Endothelial cell of umbilical vein (primary cell): Measurements from ENCODE around the gene LAMTOR5. TPM values are rescaled to one million over a fixed set of nuclear protein-coding genes. Genes with fewer than 3 reads are reported as not detected.

Experiments used
- BruUV-seq: library from RNA; stranded (reverse); fragments of 400-500 nt; replicated peaks from 2 replicates; lab custom pipeline; 2021; lab: Mats Ljungman, UMichigan
- CTCF ChIA-PET: fragments of 300-600, 350-600 bp; sonication (Branson Sonifier 250); formaldehyde crosslinking; loops from one replicate; lab custom pipeline; 2021; ENCODE audit warnings: antibody characterized with exemption, inconsistent platforms; lab: Charles Lee
- POLR2A ChIA-PET: fragments of 300-600, 350-600 bp; sonication (Branson Sonifier 250); formaldehyde crosslinking; loops from one replicate; lab custom pipeline; 2021; ENCODE audit warnings: antibody characterized with exemption, inconsistent platforms; lab: Charles Lee
- DNase-seq: peaks from one replicate; pipeline ENCODE4 v3.0.0-alpha.2; 2011; ENCODE audit warnings: low read depth, low spot score
- FAIRE-seq: peaks from 2 replicates; lab custom pipeline; 2011; peaks lifted over from hg19 to GRCh38; lab: Jason Lieb, UNC
- H2AFZ ChIP-seq: 2 replicates; pipeline ENCODE4 v1.6.0; 2012; ENCODE audit warnings: low read depth, low read length, control low read depth, inconsistent platforms
- H3K27ac ChIP-seq: 2 replicates; pipeline ENCODE4 v1.5.1; 2011; ENCODE audit warnings: low read depth, mild to moderate bottlenecking, control low read depth, low read length, moderate library complexity; ENCODE audit not compliant: insufficient read depth
- H3K27me3 ChIP-seq, 2 experiments: 2 replicates each; pipeline versions ENCODE4 v1.6.0 to v1.6.1; 2011; ENCODE audit warnings: low read length in 2 of 2, mixed read lengths in 1 of 2; ENCODE audit not compliant: control insufficient read depth in 2 of 2, insufficient read depth in 2 of 2
- H3K36me3 ChIP-seq, 2 experiments: 2 replicates in 1 of 2; 3 replicates in 1 of 2; pipeline ENCODE4 v1.5.1; 2011; ENCODE audit warnings: low read length in 2 of 2, mild to moderate bottlenecking in 1 of 2, moderate library complexity in 1 of 2; ENCODE audit not compliant: control insufficient read depth in 2 of 2, insufficient read depth in 2 of 2; ENCODE audit errors: extremely low read depth in 1 of 2
- H3K4me1 ChIP-seq: 3 replicates; pipeline ENCODE4 v1.5.1; 2011; ENCODE audit warnings: mild to moderate bottlenecking, low read length; ENCODE audit not compliant: control insufficient read depth, insufficient read depth; ENCODE audit errors: extremely low read depth
- H3K4me2 ChIP-seq: 2 replicates; pipeline ENCODE4 v1.6.1; 2011; ENCODE audit warnings: low read length, control low read depth, mixed read lengths; ENCODE audit not compliant: insufficient read depth
- H3K4me3 ChIP-seq, 3 experiments: fragments of 200-600 bp in 1 of 3; sonication (generic), shearing (Covaris generic) in 1 of 3; replicated peaks in 1 of 3; 2 replicates each; pipeline ENCODE4 v1.5.1; 2011 to 2016; ENCODE audit warnings: control low read depth in 3 of 3, low read length in 3 of 3, mild to moderate bottlenecking in 2 of 3, inconsistent platforms in 1 of 3, low read depth in 1 of 3, moderate library complexity in 1 of 3; ENCODE audit not compliant: insufficient read depth in 1 of 3
- H3K79me2 ChIP-seq: 2 replicates; pipeline ENCODE4 v1.6.0; 2012; ENCODE audit warnings: low read length, inconsistent platforms; ENCODE audit not compliant: control insufficient read depth, insufficient read depth
- H3K9ac ChIP-seq: replicated peaks from 2 replicates; pipeline ENCODE3; 2011; ENCODE audit warnings: low read length, control low read depth; ENCODE audit not compliant: insufficient read depth; ENCODE audit errors: extremely low read depth
- H3K9me1 ChIP-seq: replicated peaks from 3 replicates; pipeline ENCODE4 v1.6.0; 2011; ENCODE audit warnings: mild to moderate bottlenecking, low read length; ENCODE audit not compliant: control insufficient read depth, insufficient read depth; ENCODE audit errors: extremely low read depth
- H3K9me3 ChIP-seq: replicated peaks from 2 replicates; pipeline ENCODE4 v1.5.1; 2012; ENCODE audit warnings: low read length, inconsistent platforms; ENCODE audit not compliant: control insufficient read depth, insufficient read depth
- H4K20me1 ChIP-seq: replicated peaks from 2 replicates; pipeline ENCODE3; 2011; ENCODE audit warnings: mild to moderate bottlenecking, low read length; ENCODE audit not compliant: control insufficient read depth, insufficient read depth; ENCODE audit errors: extremely low read depth
- CTCF ChIP-seq, 2 donors: IDR thresholded peaks; 1 replicate in 1 of 2; 2 replicates in 1 of 2; pipeline ENCODE4 v1.5.1; 2011; ENCODE audit warnings: low read length in 2 of 2, mild to moderate bottlenecking in 2 of 2, moderate library complexity in 2 of 2, control low read depth in 1 of 2, inconsistent platforms in 1 of 2, low read depth in 1 of 2; ENCODE audit not compliant: insufficient read depth in 1 of 2; ENCODE audit errors: extremely low read depth in 1 of 2
- EZH2 ChIP-seq: IDR thresholded peaks from 2 replicates; pipeline ENCODE4 v1.6.1; 2012; ENCODE audit warnings: borderline replicate concordance, low read depth, mild to moderate bottlenecking, moderate library complexity, low read length, inconsistent platforms; ENCODE audit not compliant: severe bottlenecking
- FOS ChIP-seq: IDR thresholded peaks from 2 replicates; pipeline ENCODE4 v1.6.1; 2011; ENCODE audit warnings: mild to moderate bottlenecking, low read length, moderate library complexity, borderline replicate concordance; ENCODE audit not compliant: insufficient read depth
- GATA2 ChIP-seq: IDR thresholded peaks from 2 replicates; pipeline ENCODE4 v1.7.0; 2011; ENCODE audit warnings: low read depth, mild to moderate bottlenecking, moderate library complexity, mixed read lengths, low read length; ENCODE audit not compliant: insufficient read length, insufficient read depth
- JUN ChIP-seq: IDR thresholded peaks from 2 replicates; pipeline ENCODE4 v1.6.1; 2011; ENCODE audit warnings: borderline replicate concordance, low read depth; ENCODE audit not compliant: insufficient read length, insufficient read depth
- MAX ChIP-seq: IDR thresholded peaks from 2 replicates; pipeline ENCODE4 v1.6.1; 2011; ENCODE audit not compliant: insufficient read depth, insufficient read length
- MYC ChIP-seq: IDR thresholded peaks from one replicate; pipeline ENCODE4 v1.6.1; 2011; ENCODE audit warnings: mild to moderate bottlenecking, low read depth, low read length
- POLR2A ChIP-seq: IDR thresholded peaks from 2 replicates; pipeline ENCODE4 v1.6.1; 2012; ENCODE audit warnings: low read depth, mild to moderate bottlenecking, control low read depth, low read length
- POLR2AphosphoS5 ChIP-seq: IDR thresholded peaks from 2 replicates; pipeline ENCODE4 v1.6.1; 2012; ENCODE audit warnings: low read depth, mild to moderate bottlenecking, control low read depth, low read length, moderate library complexity; ENCODE audit not compliant: insufficient read depth
- dilution Hi-C: fragments of 300-500 bp; cut with MboI; formaldehyde crosslinking; loops from one replicate; pipeline ENCODE4 v1.15.0; 2019; ENCODE audit warnings: low sequenced_read_pairs; ENCODE audit not compliant: extremely low pct_ligation_motif_present
- intact Hi-C: fragments of 100-400 bp; cut with micrococcal nuclease; formaldehyde crosslinking; loops from one replicate; pipeline ENCODE4 v1.10.0; 2022
- polyA plus RNA-seq, 4 experiments: library from polyadenylated mRNA; depleted of rRNA in 3 of 4; stranded (reverse) in 3 of 4; unstranded in 1 of 4; fragments of >200 nt; gene quantifications; 2 replicates each; pipeline versions ENCODE4 v1.2.1 to v1.2.3, GENCODE V29; 2011 to 2012; ENCODE audit warnings: missing spikeins in 1 of 4
- total RNA-seq: library from RNA; stranded (reverse); gene quantifications from 2 replicates; pipeline ENCODE4 v1.2.3, GENCODE V29; 2021

Gene LAMTOR5
- total and polyA plus RNA-seq, 2 donors (not counting 3 experiments of a cell fraction or from before 2014, with no cell fraction given): 150 to 503 TPM

GRCh38 chr1:110420874-110421793, 13.6 kb upstream of the LAMTOR5 start:
- Histone ChIP-seq H3K36me3 (no peaks in the 10 kb centered on the region), H3K79me2 (no peaks in the 10 kb centered on the region), H3K9me3 (no peaks in the 10 kb centered on the region), H3K9me1 (no peaks in the 10 kb centered on the region), H2AFZ (no peak overlapping the region), H3K27ac (no peak overlapping the region), H3K27me3 (peaks cover 3 to 18% of the 10 kb centered on the region in 2 experiments), H3K4me2 (no peak overlapping the region), H3K9ac (no peak overlapping the region), H3K4me1 (no peaks in the 10 kb centered on the region), H3K4me3 (no peak overlapping the region), H4K20me1 (no peaks in the 10 kb centered on the region)
- intact Hi-C loops (no loop called here), dilution Hi-C loops (no loop called here)
- CTCF ChIA-PET: interaction anchor here (0.9 to 2.4 kb wide), 4 partner anchors 9 to 214 kb away, joined by 3 to 8 read pairs (median 5); no protein-coding TSS in a partner anchor
- DNase-seq: no peak
- TF ChIP-seq MAX (no peak), POLR2AphosphoS5 (no peak), POLR2A (no peak), MYC (no peak), EZH2 (no peak), CTCF (IDR thresholded peaks at IDR 0.05; ENCODE audit: extremely low read depth in 1 of 2, insufficient read depth in 1 of 2, low read depth in 1 of 2, low read length in 2 of 2) (no peak), FOS (no peak), GATA2 (no peak), JUN (no peak)
- POLR2A ChIA-PET: no interaction called here
- no peak for FAIRE-seq
- no TSS peak for BruUV-seq
